HG03571 (cell line): ENCODE measurements around the gene ADARB2.

Experiments used
- ATAC-seq: cut with Tn5 transposase; IDR thresholded peaks from one replicate; pipeline ENCODE4 v1.9.1; 2021; ENCODE audit not compliant: unreplicated experiment

The ADARB2 gene

DNA sequence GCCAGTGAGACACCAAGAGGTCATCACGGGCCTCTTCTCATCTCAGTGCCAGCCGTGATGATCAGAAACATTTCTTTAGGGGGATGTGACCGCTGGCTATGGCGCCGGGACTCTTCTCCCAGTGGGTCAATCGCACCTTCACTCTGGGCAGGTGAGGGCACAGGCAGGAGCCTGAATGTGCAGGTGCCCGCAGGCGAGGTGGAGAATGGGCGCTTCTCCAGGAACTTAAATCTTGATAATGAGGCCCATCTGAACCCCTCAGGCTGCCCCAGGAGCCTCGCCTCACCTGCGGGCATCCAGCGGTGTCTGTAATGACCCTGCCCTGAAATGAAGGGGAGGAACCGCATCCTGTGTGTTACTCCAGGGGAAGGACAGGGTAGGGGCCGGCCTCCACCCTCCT, 204.7 kb downstream of the ADARB2 start:
- ATAC-seq: no peak

DNA sequence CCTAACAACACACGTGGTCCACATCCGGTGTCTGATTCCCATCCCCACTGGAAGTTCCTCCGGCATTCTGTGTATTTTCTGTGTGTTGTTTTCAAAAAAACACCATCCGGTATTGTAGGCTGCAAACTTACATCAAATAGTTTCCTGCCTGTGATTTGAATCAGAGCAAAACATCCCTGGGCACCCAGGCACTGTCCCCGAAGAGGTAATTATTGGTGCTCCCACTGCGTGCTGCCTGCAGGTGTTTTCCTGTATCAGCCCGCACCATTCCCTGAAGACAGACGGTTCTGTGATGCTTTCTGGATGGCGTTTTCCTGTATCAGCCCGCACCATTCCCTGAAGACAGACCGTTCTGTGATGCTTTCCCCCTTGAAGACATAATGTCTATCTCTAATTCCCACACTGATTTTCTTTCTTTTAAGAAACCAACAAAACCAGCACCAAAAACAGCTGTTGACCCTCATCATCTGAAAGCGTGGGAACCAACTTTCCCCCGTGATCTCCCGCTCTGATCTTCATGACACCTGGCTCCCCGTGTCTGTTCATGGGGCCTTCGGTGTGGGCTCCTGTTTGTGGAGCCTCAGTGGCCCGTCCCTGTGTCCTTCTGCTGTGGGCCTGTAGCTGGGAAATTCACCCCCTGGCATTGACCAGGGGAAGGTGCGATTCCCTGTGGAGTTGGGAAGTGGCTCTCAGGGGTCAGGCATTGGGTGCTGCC, 205.3 kb downstream of the ADARB2 start:
- no peak for ATAC-seq

DNA sequence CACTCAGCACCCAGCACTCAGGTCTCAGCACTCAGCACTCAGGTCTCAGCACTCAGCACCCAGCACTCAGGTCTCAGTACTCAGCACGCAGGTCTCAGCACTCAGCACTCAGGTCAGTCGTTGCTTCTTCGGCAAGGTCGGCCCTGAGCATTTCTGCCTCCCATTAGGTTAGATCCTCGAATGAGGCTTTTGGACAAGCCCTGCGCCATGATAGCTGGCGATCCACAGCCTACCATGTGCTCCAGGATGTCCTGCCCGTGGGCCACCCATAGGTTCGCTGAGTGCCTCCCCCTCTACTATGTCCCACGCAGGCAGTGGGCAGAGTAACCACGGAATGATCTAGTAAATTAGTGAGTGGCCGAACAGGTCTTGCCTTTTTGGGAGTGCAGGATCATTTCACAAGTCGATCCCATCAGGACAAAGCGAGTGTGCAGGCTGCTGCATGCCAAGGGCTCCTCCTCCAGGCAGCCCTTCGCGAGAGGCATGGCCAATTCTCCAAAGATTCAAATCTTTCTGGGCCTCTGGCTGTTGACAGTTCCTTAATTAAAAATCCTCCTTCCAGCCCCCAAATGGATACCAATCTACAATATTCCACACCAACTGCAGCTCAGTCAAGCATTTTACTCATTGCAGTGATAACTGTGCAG, 206.3 kb downstream of the ADARB2 start:
- ATAC-seq: no peak

DNA sequence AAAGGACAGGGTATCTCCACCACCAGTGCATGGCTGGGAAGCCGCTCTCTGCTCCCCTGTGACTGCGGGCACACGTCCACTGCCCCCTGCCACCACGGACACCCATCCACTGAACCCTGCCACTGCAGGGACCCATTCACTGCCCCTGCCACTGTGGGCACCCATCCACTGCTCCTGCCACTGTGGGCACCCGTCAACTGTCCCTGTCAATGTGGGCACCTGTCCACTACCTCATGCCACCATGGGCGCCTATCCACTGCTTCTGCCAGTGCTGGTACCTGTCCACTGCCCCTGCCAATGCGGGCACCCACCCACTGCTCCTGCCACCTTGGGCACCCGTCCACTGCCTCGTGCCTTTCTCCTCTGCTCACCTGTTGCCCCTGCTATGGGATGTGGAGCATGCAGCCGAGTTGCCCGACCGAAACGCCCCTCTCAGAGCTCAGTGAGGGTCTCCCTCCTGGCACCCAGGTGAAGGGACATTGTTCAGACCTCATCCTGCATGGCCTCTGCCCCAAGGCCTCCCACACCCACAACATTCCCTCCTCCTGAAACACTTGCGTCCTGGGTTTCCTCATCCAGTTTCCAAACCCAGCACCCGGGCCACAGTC, 207.4 kb downstream of the ADARB2 start:
- no peak for ATAC-seq

- no peak for ATAC-seq
These were observed 209.4 kb downstream of the ADARB2 start for GRCh38 chr10:1527951-1528350.

DNA sequence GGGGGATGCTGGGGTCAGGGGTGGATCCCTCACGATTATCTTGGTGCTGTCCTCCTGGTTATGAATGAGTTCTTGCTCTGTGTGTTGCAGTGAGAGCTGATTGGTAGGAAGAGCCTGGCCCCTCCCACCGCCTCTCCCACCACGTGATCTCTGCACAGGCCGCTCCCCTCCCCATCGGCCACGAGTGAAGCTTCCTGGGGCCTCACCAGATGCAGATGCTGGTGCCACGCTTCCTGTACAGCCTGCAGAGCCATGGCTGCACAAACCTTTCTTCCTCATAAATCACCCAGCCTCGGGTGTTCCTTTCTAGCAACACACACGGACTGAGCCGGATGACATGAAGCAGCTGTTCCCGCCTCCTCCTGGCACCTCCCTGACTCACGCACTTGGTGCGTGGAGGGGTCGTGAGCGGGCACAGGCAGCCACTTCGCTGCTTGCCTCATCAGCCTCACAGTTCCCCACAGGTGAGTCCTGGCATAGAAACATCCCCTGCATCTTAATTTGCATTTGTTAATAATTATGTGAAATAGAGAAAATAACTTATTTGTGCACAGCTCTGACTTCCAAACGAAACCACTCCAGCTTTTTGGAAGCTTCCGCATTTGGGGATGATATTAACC, 210.8 kb downstream of the ADARB2 start:
- ATAC-seq: no peak

DNA sequence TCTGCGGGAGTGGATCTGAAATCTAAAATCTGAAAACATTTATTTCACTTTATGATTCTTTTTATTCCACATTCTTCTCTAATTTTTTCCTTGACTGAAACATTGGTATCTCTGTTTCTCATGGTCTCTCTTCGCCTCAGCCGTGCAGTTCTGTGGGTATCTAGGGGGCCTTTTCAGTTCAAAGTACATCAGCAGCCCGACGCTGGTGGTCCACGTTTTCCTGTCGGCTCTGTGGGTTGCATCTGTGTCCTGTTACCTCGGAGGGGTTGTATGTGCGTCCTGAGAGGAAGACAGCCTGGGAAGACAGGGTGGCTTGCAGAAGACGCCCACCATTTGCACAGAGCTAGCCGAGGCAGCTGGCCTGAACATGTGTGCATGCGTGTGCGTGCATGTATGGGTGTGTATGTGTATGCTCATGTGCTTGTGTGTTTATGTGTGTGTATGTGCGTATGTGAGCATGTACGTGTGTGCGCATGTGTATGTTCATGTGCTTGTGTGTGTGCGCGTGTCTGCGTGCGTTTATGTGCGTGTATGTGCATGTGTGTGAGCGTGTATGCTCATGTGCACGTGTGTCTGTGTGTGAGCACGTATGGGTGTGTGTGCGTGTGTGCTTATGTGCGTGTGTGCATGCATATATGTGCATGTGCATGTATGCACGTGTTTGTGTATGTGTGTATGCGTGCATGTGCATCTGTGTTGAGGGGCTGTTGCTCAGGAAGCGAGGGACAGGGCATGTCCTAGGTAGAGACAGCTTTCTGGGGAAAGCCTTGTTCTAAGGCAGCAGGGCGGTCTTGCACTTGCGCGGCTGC, 211.8 kb downstream of the ADARB2 start:
- no peak for ATAC-seq

- no peak for ATAC-seq
These were observed 212.8 kb downstream of the ADARB2 start for GRCh38 chr10:1524540-1524939.

DNA sequence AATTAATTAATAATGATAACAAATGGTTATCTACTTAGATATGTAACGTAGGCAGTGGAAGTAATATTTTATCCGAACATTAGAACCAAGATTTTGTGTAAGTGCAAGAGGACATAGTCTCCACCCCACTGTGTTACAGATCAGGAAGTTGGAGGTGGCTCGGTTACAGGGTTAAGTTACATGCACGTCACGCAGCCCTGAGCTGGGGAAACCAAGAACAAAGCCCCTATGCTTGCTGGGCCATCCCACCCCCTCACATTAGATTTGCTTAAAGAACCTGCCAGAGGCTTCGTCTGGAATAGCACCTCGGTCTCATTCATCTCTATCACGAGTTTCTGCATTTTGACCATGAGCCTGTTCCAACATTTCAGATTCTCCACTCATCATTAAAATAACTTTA, 214.1 kb downstream of the ADARB2 start:
- ATAC-seq: no peak

- ATAC-seq: no peak
These were observed 215.1 kb downstream of the ADARB2 start for GRCh38 chr10:1522237-1522636.

DNA sequence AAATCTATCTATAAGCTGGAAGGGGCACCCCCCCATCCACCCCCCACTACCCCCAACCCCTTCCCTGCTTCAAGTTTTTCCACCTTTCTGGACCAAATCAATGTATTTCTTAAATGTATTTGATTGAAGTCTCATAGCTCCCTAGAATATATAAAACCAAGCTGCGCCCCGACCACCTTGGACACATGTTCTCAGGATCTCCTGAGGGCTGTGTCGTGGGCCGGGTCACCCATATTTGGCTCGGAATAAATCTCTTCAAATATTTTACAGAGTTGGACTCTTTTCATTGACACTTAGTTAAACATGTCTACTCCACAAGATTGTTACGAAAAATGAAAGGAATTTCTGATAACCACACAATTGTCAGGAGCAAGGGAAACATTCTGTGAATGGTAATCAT, 215.6 kb downstream of the ADARB2 start:
- no peak for ATAC-seq

GRCh38 chr10:1520909-1521565, 216.3 kb downstream of the ADARB2 start:
- ATAC-seq: no peak

- ATAC-seq: no peak
These were observed 217.9 kb downstream of the ADARB2 start for GRCh38 chr10:1519391-1519790.

GRCh38 chr10:1517684-1518083, 219.6 kb downstream of the ADARB2 start:
- no peak for ATAC-seq

- ATAC-seq: no peak
These were observed 220.7 kb downstream of the ADARB2 start for GRCh38 chr10:1516492-1517165.

DNA sequence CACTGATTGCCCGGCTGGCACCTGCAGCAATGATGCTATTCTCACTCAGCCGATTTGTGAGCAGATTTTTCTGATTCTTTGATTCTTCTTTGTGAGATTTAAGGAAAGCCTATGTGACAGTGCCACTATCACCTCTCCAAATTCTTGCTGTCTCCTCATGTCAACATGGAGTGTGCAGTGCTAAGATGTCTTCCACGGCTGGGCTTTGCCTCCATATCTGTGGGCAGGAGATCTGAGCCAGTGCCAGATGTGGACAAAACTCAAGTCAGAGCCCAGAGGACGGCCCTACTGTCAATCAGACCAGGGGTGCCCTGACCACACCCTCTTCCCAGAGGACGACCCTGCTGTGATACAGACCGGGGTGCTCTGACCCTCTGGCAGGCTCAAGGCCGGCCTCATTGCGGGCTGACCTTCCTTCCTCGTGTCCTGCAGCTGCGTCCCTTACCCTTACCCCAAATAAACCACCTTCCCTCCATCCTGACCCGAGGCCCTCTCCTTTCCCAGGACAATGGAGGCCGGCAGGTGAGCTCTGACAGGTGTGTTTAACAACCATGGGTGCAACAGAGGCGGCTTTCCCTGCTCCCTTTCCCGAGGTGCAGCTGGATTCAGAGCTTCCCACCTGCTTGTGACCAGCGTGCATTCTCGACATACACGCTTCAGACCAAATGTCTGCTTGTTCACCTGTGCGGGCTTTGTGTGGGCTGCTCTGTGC, 221.4 kb downstream of the ADARB2 start:
- no peak for ATAC-seq

DNA sequence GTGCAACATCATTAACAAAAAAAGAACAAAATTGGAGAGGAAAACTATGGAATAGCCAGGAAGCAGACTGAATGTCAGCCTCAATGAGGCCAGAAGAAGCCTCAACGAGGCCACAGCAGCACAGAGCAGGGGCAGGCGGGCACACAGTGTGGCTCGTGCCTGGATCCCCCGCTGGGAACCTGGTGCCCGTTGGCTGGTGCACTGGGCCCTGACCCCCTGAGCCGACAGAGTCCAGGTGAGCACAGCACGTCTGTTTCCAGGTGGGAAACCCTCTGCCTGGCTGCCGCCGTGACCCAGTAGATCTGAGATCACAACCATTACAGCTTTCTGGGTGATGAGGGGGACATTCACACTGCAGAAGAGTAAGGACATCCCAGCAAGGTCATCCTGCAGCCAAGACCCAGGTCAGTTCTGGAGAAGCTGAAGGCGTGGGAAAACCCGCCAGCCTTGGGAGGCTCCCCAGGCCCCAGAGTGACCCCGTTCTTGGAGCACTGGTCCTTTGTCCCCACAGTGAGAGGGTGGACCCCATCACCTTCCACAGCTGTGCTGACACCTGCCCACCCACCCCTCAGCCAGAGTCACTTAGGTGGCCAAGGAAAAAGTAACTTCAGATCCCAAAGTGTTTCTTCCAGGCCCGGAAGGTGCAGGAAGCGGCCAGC, 222.1 kb downstream of the ADARB2 start:
- ATAC-seq: no peak

DNA sequence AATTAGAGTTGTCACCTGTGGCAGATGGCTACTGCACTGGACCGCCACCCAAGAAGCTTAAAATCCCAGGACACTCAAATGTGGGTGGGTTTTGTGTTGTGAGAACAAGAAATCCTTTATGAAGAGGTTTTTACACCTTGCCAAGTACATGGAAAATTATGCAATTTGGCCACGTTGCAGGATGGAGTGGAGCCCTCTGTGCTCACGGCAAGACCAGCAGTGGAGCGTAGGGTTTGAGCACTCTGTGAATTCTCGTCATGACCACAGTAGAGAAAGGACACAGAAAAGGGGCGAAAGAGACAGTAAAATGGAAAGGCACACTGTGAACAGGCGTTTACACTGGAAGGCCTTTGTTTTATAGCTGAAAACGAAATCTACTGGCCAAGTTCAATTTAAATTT, 222.6 kb downstream of the ADARB2 start:
- no peak for ATAC-seq

DNA sequence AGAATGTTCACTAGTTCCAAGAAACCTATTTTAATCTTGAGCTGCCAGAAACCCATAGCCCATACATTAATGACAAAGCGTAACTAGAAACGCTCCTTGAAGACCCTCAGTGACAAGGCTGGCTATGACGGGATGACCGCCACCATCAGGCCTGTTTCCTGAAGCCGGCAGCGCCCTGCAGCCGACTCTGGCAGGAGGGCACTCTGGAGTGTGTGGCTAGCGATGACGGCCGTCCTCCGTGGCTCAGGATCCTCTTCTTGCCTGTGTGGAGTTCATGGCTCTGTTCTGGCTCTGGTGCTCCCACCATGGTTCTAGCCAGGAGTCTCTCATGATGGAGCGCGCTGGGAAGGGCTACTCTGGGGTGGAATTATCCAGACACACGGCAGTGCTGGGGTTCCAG, 224.1 kb downstream of the ADARB2 start:
- ATAC-seq: no peak
